Skeletal muscle tissue (tissue), 4 donors: ENCODE data around the gene ZMYM2. TPM values are rescaled to one million over a fixed set of nuclear protein-coding genes. Genes with fewer than 3 reads are reported as not detected.

Source experiments
- H3K27ac ChIP-seq: one replicate; pipeline ENCODE4 v1.7.0; 2013; ENCODE audit warnings: mild to moderate bottlenecking, low read depth, low read length, inconsistent platforms
- H3K27me3 ChIP-seq, 3 donors: one replicate each; pipeline ENCODE4 v1.7.0; 2013; ENCODE audit warnings: low read length in 3 of 3; ENCODE audit not compliant: control insufficient read depth in 3 of 3, insufficient read depth in 3 of 3
- H3K36me3 ChIP-seq, 3 donors: one replicate each; pipeline ENCODE4 v1.7.0; 2013; ENCODE audit warnings: low read length in 3 of 3; ENCODE audit not compliant: control insufficient read depth in 3 of 3, insufficient read depth in 3 of 3
- H3K4me1 ChIP-seq, 3 donors: one replicate each; pipeline ENCODE4 v1.7.0; 2013; ENCODE audit warnings: low read length in 3 of 3, mild to moderate bottlenecking in 3 of 3; ENCODE audit not compliant: control insufficient read depth in 3 of 3, insufficient read depth in 3 of 3
- H3K4me3 ChIP-seq, 3 donors: one replicate each; pipeline ENCODE4 v1.7.0; 2013; ENCODE audit warnings: low read length in 3 of 3
- H3K9ac ChIP-seq, 3 donors: one replicate each; pipeline ENCODE4 v1.7.0; 2013; ENCODE audit warnings: low read length in 3 of 3, mild to moderate bottlenecking in 3 of 3, moderate library complexity in 2 of 3, low read depth in 1 of 3
- H3K9me3 ChIP-seq, 3 donors: one replicate each; pipeline ENCODE4 v1.7.0; 2013; ENCODE audit warnings: low read length in 3 of 3; ENCODE audit not compliant: control insufficient read depth in 3 of 3
- total RNA-seq: library from RNA; depleted of rRNA; stranded (reverse); fragments of >200 nt; gene quantifications from one replicate; pipeline ENCODE4 v1.2.3, GENCODE V29; 2014
- donor health status: Osteomylitis.

The ZMYM2 gene
- total RNA-seq, 1 donor from 2014 or later = 61.6 TPM

- Histone ChIP-seq H3K27me3 (no peaks in the 10 kb centered on the region), H3K27ac (no peak overlapping the region), H3K36me3 (peaks cover 0 to 4% (median 3%) of the 10 kb centered on the region in 3 donors), H3K9ac (no peak overlapping the region), H3K4me1 (no peaks in the 10 kb centered on the region), H3K4me3 (no peak overlapping the region), H3K9me3 (peaks cover 0 to 3% (median 0%) of the 10 kb centered on the region in 3 donors)
Measured at GRCh38 chr13:19981685-19982238, 23.2 kb downstream of the ZMYM2 start.

GRCh38 chr13:19982447-19983043 is 24.0 kb downstream of the ZMYM2 start:
- Histone ChIP-seq H3K4me1 (no peaks in the 10 kb centered on the region), H3K36me3 (peaks cover 0 to 4% (median 3%) of the 10 kb centered on the region in 3 donors), H3K27me3 (no peaks in the 10 kb centered on the region), H3K9me3 (peaks cover 0 to 3% (median 0%) of the 10 kb centered on the region in 3 donors), H3K4me3 (no peak overlapping the region), H3K27ac (no peak overlapping the region), H3K9ac (no peak overlapping the region)

- no peak overlapping the region for H3K9ac ChIP-seq
- H3K4me1 ChIP-seq = peaks cover 0 to 5% (median 0%) of the 10 kb centered on the region in 3 donors
- no peaks in the 10 kb centered on the region for H3K9me3 ChIP-seq
- H3K4me3 ChIP-seq = no peak overlapping the region
- H3K27ac ChIP-seq = no peak overlapping the region
- H3K36me3 ChIP-seq = peaks cover 0 to under 1% (median 0%) of the 10 kb centered on the region in 3 donors
- H3K27me3 ChIP-seq = no peaks in the 10 kb centered on the region
Measured at GRCh38 chr13:19984430-19985218, 26.1 kb downstream of the ZMYM2 start.

- Histone ChIP-seq H3K4me3 (no peak overlapping the region), H3K9me3 (no peaks in the 10 kb centered on the region), H3K27me3 (no peaks in the 10 kb centered on the region), H3K36me3 (no peaks in the 10 kb centered on the region), H3K27ac (no peak overlapping the region), H3K4me1 (peaks cover 0 to 10% (median 5%) of the 10 kb centered on the region in 3 donors), H3K9ac (no peak overlapping the region)
Measured at GRCh38 chr13:19985219-19985556, 26.7 kb downstream of the ZMYM2 start.

- Histone ChIP-seq H3K27ac (no peak overlapping the region), H3K27me3 (no peaks in the 10 kb centered on the region), H3K36me3 (peaks cover 0 to 21% (median 9%) of the 10 kb centered on the region in 3 donors), H3K9me3 (no peaks in the 10 kb centered on the region), H3K4me3 (no peak overlapping the region), H3K9ac (no peak overlapping the region), H3K4me1 (peaks cover 0 to 11% (median 10%) of the 10 kb centered on the region in 3 donors)
Measured at GRCh38 chr13:19991531-19991930, 33.0 kb downstream of the ZMYM2 start.

- H3K4me1 ChIP-seq = peaks cover 0 to 11% (median 10%) of the 10 kb centered on the region in 3 donors
- H3K27me3 ChIP-seq = no peaks in the 10 kb centered on the region
- H3K9ac ChIP-seq = no peak overlapping the region
- H3K9me3 ChIP-seq = no peaks in the 10 kb centered on the region
- H3K4me3 ChIP-seq = no peak overlapping the region
- peaks cover 0 to 26% (median 14%) of the 10 kb centered on the region in 3 donors for H3K36me3 ChIP-seq
- no peak overlapping the region for H3K27ac ChIP-seq
Measured at GRCh38 chr13:19993024-19993423, 34.5 kb downstream of the ZMYM2 start.

GRCh38 chr13:19998960-19999359 is 40.4 kb downstream of the ZMYM2 start:
- Histone ChIP-seq H3K9ac (no peak overlapping the region), H3K36me3 (peaks cover 6 to 19% (median 8%) of the 10 kb centered on the region in 3 donors), H3K9me3 (no peaks in the 10 kb centered on the region), H3K27ac (no peak overlapping the region), H3K4me3 (no peak overlapping the region), H3K27me3 (no peaks in the 10 kb centered on the region), H3K4me1 (no peaks in the 10 kb centered on the region)

GRCh38 chr13:20000062-20000552 is 41.6 kb downstream of the ZMYM2 start:
- Histone ChIP-seq H3K27me3 (no peaks in the 10 kb centered on the region), H3K9me3 (no peaks in the 10 kb centered on the region), H3K27ac (no peak overlapping the region), H3K4me1 (no peaks in the 10 kb centered on the region), H3K9ac (no peak overlapping the region), H3K36me3 (peaks cover 6 to 15% (median 12%) of the 10 kb centered on the region in 3 donors), H3K4me3 (no peak overlapping the region)

- no peak overlapping the region for H3K9ac ChIP-seq
- no peaks in the 10 kb centered on the region for H3K4me1 ChIP-seq
- H3K27ac ChIP-seq = no peak overlapping the region
- H3K4me3 ChIP-seq = no peak overlapping the region
- H3K27me3 ChIP-seq = no peaks in the 10 kb centered on the region
- peaks cover 9 to 23% (median 15%) of the 10 kb centered on the region in 3 donors for H3K36me3 ChIP-seq
- no peaks in the 10 kb centered on the region for H3K9me3 ChIP-seq
Measured at GRCh38 chr13:20001366-20002190, 43.1 kb downstream of the ZMYM2 start.
